ENCODE data around the gene S100A7. TPM values are rescaled to one million over a fixed set of nuclear protein-coding genes. Genes with fewer than 3 reads are reported as not detected.

Gene S100A7
- total and polyA plus RNA-seq, 9 of the 15 experiments (the other 6 are each of a cell fraction or from before 2014, with no cell fraction given): not detected

DNA sequence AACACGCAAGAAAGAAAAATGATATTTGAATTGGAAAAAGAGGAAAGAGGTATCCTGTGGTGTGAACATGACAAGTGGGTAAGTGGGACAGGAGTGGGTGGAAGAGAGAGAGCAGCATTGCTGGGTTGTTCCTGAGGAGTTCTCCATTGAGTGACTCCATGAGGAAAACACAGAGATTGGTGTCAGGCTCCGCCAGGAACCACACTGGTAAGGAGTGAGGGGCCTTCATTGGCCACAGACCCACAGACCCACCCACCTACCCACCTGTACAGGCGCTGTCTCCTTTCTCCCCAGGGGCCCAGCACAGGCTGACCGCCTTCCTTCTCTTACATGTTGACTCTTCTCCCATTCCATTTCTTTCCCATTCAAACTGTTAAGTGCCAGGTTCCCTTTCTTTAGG, 23.2 kb downstream of the S100A7 start:
- FAIRE-seq: no peak
- peaks cover 38 to 40% of the 10 kb centered on the region in 2 experiments for H3K4me1 ChIP-seq (replicated peaks in 1 of 2; ENCODE audit: control insufficient read depth in 2 of 2, insufficient read depth in 2 of 2, low read length in 2 of 2)
- ChIA-PET CTCF (ENCODE audit: low intra/inter-chr PET ratio) (no interaction called here), POLR2A (no interaction called here)
- H3K79me2 ChIP-seq (ENCODE audit: control insufficient read depth, insufficient read depth, low read length): no peaks in the 10 kb centered on the region
- H4K20me1 ChIP-seq (replicated peaks; ENCODE audit: control insufficient read depth, insufficient read depth, low read length): peaks cover 8% of the 10 kb centered on the region
- no peak overlapping the region for H3K4me3 ChIP-seq
- ATAC-seq: no peak
- H3K9me1 ChIP-seq (ENCODE audit: control insufficient read depth, insufficient read depth, low read length): peaks cover 10% of the 10 kb centered on the region
- in situ Hi-C loops (cut with MboI): no loop called here
- WGBS (ENCODE audit: insufficient coverage, low coverage, missing lambda C conversion rate): 78% methylated on average over 4 of the region's 4 CpGs
- no peaks in the 10 kb centered on the region for H3K36me3 ChIP-seq (ENCODE audit: control insufficient read depth, insufficient read depth, low read length)
- no peak for DNase-seq (ENCODE audit: extremely low read depth in 1 of 4, low spot score in 3 of 4)
- no TSS peak for BruUV-seq (replicated peaks)
- no peak overlapping the region for H3K4me2 ChIP-seq (ENCODE audit: insufficient read depth, low read length)
- TF ChIP-seq RBM39 (optimal IDR thresholded peaks at IDR 0.05; ENCODE audit: low read depth, low read length) (no peak), TARDBP (IDR thresholded peaks at IDR 0.05) (no peak), RBM34 (IDR thresholded peaks at IDR 0.05; ENCODE audit: borderline replicate concordance, insufficient read depth, low read length) (no peak), CBFA2T2 (conservative IDR thresholded peaks at IDR 0.05) (no peak), ZNF584 (CRISPR knock-in tag; IDR thresholded peaks at IDR 0.05; ENCODE audit: low read depth) (no peak), PRMT5 (CRISPR knock-in tag; IDR thresholded peaks at IDR 0.05) (no peak), GATAD2A (IDR thresholded peaks at IDR 0.05) (no peak), OTX1 (CRISPR knock-in tag; IDR thresholded peaks at IDR 0.05) (no peak), HDAC3 (IDR thresholded peaks at IDR 0.05; ENCODE audit: borderline replicate concordance, partially characterized antibody) (no peak), BCL6 (CRISPR knock-in tag; IDR thresholded peaks at IDR 0.05) (no peak), PYGO2 (tag; IDR thresholded peaks at IDR 0.05) (no peak), BRCA1 (IDR thresholded peaks at IDR 0.05) (no peak), BRCA1 (CRISPR knock-in tag; IDR thresholded peaks at IDR 0.05) (no peak), ADNP (tag; IDR thresholded peaks at IDR 0.05) (no peak)
- no peak overlapping the region for H3K27ac ChIP-seq (ENCODE audit: extremely low read depth, low read depth, low read length)
- no peaks in the 10 kb centered on the region for H3K9me3 ChIP-seq (replicated peaks; ENCODE audit: control insufficient read depth, insufficient read depth, low read depth, low read length)
- no peaks in the 10 kb centered on the region for H3K27me3 ChIP-seq (ENCODE audit: control insufficient read depth in 2 of 2, insufficient read depth in 2 of 2, low read length in 2 of 2)
- intact Hi-C loops (cut with micrococcal nuclease): no loop called here
- H2AFZ ChIP-seq (ENCODE audit: low read depth, low read length): no peak overlapping the region
- no peak overlapping the region for H3K9ac ChIP-seq (ENCODE audit: insufficient read depth in 1 of 2, low read depth in 2 of 2, low read length in 2 of 2)

Measured in K562 (cell line).